K562 (cell line): ENCODE measurements around the gene OR51B2. TPM values are rescaled to one million over a fixed set of nuclear protein-coding genes. Genes with fewer than 3 reads are reported as not detected.

Experiments
- CREB1 ChIP-seq, 2 experiments: sonication (generic) in 1 of 2; formaldehyde crosslinking in 1 of 2; IDR thresholded peaks; 2 replicates each; pipeline versions ENCODE4 v1.6.1 to v1.8.0; 2012 to 2022; ENCODE audit warnings: inconsistent platforms in 1 of 2, mild to moderate bottlenecking in 1 of 2, missing genetic modification reagents in 1 of 2, moderate library complexity in 1 of 2
- DEAF1 ChIP-seq: fragments of 450-650 bp; formaldehyde crosslinking; IDR thresholded peaks from 2 replicates; pipeline ENCODE4 v1.4.0; 2020; ENCODE audit warnings: mild to moderate bottlenecking, moderate library complexity
- FOXM1 ChIP-seq, 2 experiments: fragments of 450-650 bp in 1 of 2; sonication (generic) in 1 of 2; formaldehyde crosslinking in 1 of 2; IDR thresholded peaks; 2 replicates each; pipeline versions ENCODE4 v1.6.1 to v1.9.0; 2017 to 2022; ENCODE audit warnings: low read depth in 2 of 2, mild to moderate bottlenecking in 2 of 2, missing genetic modification reagents in 1 of 2, moderate library complexity in 1 of 2
- HDAC1 ChIP-seq, 2 experiments: fragments of 450-650 bp; IDR thresholded peaks; 2 replicates each; pipeline ENCODE4 v1.6.1; 2016 to 2017; ENCODE audit warnings: inconsistent platforms in 1 of 2, mild to moderate bottlenecking in 1 of 2, moderate library complexity in 1 of 2
- HDAC3 ChIP-seq: fragments of 450-650 bp; IDR thresholded peaks from 2 replicates; pipeline ENCODE4 v1.6.1; 2018; ENCODE audit warnings: borderline replicate concordance, mild to moderate bottlenecking, moderate library complexity; ENCODE audit not compliant: partially characterized antibody
- NR4A1 ChIP-seq, 2 experiments: fragments of 250-450 bp in 1 of 2; fragments of 450-650 bp in 1 of 2; sonication (Bioruptor Pico) in 1 of 2; IDR thresholded peaks; 2 replicates each; pipeline versions ENCODE4 v1.4.0 to v1.6.1; 2016 to 2020; ENCODE audit warnings: mild to moderate bottlenecking in 2 of 2, missing compliant biosample characterization in 1 of 2, missing genetic modification characterization in 1 of 2, moderate library complexity in 1 of 2
- RBM25 ChIP-seq: fragments of 200-400 bp; formaldehyde crosslinking; IDR thresholded peaks from 2 replicates; pipeline ENCODE4 v1.6.1; 2018; ENCODE audit warnings: low read length, low read depth, moderate library complexity; ENCODE audit not compliant: severe bottlenecking
- THRAP3 ChIP-seq: fragments of 450-650 bp; IDR thresholded peaks from 2 replicates; pipeline ENCODE4 v1.6.1; 2016; ENCODE audit warnings: mild to moderate bottlenecking, inconsistent platforms, borderline replicate concordance
- polyA plus RNA-seq, 8 experiments: library from polyadenylated mRNA; depleted of rRNA in 4 of 8; stranded (reverse) in 5 of 8; unstranded in 3 of 8; fragments of >200 nt; fragmentation: Nextera tagmentation in 2 of 8; fragmentation: Illumina TruSeq in 1 of 8; extraction: Ambion mirVana in 2 of 8; extraction: Trizol in 1 of 8; gene quantifications; 2 replicates each; pipeline versions ENCODE4 v1.2.1 to v1.2.3, GENCODE V29; 2011 to 2014; ENCODE audit warnings: inconsistent platforms in 1 of 8, missing spikeins in 1 of 8
- total RNA-seq, 7 experiments: library from RNA; depleted of rRNA in 6 of 7; stranded (reverse); fragments of >200 nt in 6 of 7; fragmentation: Illumina TruSeq in 2 of 7; extraction: Trizol in 2 of 7; gene quantifications; 2 replicates each; pipeline versions ENCODE4 v1.2.1 to v1.2.3, GENCODE V29; 2011 to 2021; ENCODE audit warnings: low replicate concordance in 1 of 7
- TF ChIP-seq, protein P1 (sequence below), 2 experiments: fragments of 200-800 bp in 1 of 2; sonication (Bioruptor generic) in 1 of 2; sonication (generic) in 1 of 2; formaldehyde crosslinking in 1 of 2; IDR thresholded peaks in 1 of 2; conservative IDR thresholded peaks in 1 of 2; 2 replicates each; pipeline versions ENCODE4 v1.5.0 to v1.6.1; 2016 to 2020; ENCODE audit warnings: missing compliant biosample characterization in 1 of 2, missing genetic modification characterization in 1 of 2, missing genetic modification reagents in 1 of 2
- TF ChIP-seq, protein P2 (sequence below), 2 experiments: fragments of 450-650 bp in 1 of 2; IDR thresholded peaks; 2 replicates each; pipeline ENCODE4 v1.6.1; 2011 to 2017; ENCODE audit warnings: low read depth in 2 of 2, antibody characterized with exemption in 1 of 2, borderline replicate concordance in 1 of 2, low read length in 1 of 2, mild to moderate bottlenecking in 1 of 2, mixed read lengths in 1 of 2; ENCODE audit not compliant: control insufficient read depth in 1 of 2
- TF ChIP-seq, protein P3 (sequence below): fragments of 450-650 bp; IDR thresholded peaks from 2 replicates; pipeline ENCODE4 v1.6.1; 2017; ENCODE audit warnings: antibody characterized with exemption, mild to moderate bottlenecking

The OR51B2 gene
- total and polyA plus RNA-seq, 9 of the 15 experiments (the other 6 are each of a cell fraction or from before 2014, with no cell fraction given) = 0.38 to 6.6 (median 4.0) TPM

DNA sequence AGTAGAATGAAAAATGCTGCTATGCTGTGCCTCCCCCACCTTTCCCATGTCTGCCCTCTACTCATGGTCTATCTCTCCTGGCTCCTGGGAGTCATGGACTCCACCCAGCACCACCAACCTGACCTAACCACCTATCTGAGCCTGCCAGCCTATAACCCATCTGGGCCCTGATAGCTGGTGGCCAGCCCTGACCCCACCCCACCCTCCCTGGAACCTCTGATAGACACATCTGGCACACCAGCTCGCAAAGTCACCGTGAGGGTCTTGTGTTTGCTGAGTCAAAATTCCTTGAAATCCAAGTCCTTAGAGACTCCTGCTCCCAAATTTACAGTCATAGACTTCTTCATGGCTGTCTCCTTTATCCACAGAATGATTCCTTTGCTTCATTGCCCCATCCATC, 39.5 kb downstream of the OR51B2 start (continued):
- TF ChIP-seq, protein P1, sequence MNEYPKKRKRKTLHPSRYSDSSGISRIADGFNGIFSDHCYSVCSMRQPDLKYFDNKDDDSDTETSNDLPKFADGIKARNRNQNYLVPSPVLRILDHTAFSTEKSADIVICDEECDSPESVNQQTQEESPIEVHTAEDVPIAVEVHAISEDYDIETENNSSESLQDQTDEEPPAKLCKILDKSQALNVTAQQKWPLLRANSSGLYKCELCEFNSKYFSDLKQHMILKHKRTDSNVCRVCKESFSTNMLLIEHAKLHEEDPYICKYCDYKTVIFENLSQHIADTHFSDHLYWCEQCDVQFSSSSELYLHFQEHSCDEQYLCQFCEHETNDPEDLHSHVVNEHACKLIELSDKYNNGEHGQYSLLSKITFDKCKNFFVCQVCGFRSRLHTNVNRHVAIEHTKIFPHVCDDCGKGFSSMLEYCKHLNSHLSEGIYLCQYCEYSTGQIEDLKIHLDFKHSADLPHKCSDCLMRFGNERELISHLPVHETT (CRISPR knock-in tag; conservative IDR thresholded peaks at IDR 0.05 in 1 of 2, IDR thresholded peaks at IDR 0.05 in 1 of 2) = peak in 1 of 2 experiments; percentile 33; a peak in 1 of 4 replicates
- no peak for TF ChIP-seq RBM25
- 0 out of 4 replicates have a peak, but pooled peaks of 1 of the 2 experiments have one; percentile 7 for TF ChIP-seq HDAC1 (IDR thresholded peaks at IDR 0.05)
- TF ChIP-seq, protein P2, sequence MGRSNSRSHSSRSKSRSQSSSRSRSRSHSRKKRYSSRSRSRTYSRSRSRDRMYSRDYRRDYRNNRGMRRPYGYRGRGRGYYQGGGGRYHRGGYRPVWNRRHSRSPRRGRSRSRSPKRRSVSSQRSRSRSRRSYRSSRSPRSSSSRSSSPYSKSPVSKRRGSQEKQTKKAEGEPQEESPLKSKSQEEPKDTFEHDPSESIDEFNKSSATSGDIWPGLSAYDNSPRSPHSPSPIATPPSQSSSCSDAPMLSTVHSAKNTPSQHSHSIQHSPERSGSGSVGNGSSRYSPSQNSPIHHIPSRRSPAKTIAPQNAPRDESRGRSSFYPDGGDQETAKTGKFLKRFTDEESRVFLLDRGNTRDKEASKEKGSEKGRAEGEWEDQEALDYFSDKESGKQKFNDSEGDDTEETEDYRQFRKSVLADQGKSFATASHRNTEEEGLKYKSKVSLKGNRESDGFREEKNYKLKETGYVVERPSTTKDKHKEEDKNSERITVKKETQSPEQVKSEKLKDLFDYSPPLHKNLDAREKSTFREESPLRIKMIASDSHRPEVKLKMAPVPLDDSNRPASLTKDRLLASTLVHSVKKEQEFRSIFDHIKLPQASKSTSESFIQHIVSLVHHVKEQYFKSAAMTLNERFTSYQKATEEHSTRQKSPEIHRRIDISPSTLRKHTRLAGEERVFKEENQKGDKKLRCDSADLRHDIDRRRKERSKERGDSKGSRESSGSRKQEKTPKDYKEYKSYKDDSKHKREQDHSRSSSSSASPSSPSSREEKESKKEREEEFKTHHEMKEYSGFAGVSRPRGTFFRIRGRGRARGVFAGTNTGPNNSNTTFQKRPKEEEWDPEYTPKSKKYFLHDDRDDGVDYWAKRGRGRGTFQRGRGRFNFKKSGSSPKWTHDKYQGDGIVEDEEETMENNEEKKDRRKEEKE (IDR thresholded peaks at IDR 0.05; ENCODE audit: borderline replicate concordance in 1 of 2, control insufficient read depth in 1 of 2, low read depth in 2 of 2, low read length in 1 of 2) = 0 out of 4 replicates have a peak, but pooled peaks of 1 of the 2 experiments have one; percentile 64
- no peak for TF ChIP-seq THRAP3
- no peak for TF ChIP-seq DEAF1 (CRISPR knock-in tag)
- TF ChIP-seq, protein P3, sequence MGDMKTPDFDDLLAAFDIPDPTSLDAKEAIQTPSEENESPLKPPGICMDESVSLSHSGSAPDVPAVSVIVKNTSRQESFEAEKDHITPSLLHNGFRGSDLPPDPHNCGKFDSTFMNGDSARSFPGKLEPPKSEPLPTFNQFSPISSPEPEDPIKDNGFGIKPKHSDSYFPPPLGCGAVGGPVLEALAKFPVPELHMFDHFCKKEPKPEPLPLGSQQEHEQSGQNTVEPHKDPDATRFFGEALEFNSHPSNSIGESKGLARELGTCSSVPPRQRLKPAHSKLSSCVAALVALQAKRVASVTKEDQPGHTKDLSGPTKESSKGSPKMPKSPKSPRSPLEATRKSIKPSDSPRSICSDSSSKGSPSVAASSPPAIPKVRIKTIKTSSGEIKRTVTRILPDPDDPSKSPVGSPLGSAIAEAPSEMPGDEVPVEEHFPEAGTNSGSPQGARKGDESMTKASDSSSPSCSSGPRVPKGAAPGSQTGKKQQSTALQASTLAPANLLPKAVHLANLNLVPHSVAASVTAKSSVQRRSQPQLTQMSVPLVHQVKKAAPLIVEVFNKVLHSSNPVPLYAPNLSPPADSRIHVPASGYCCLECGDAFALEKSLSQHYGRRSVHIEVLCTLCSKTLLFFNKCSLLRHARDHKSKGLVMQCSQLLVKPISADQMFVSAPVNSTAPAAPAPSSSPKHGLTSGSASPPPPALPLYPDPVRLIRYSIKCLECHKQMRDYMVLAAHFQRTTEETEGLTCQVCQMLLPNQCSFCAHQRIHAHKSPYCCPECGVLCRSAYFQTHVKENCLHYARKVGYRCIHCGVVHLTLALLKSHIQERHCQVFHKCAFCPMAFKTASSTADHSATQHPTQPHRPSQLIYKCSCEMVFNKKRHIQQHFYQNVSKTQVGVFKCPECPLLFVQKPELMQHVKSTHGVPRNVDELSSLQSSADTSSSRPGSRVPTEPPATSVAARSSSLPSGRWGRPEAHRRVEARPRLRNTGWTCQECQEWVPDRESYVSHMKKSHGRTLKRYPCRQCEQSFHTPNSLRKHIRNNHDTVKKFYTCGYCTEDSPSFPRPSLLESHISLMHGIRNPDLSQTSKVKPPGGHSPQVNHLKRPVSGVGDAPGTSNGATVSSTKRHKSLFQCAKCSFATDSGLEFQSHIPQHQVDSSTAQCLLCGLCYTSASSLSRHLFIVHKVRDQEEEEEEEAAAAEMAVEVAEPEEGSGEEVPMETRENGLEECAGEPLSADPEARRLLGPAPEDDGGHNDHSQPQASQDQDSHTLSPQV = peak; percentile 91
- peak; percentile 67; the same call in 1 of the 2 replicates for TF ChIP-seq FOXM1 (IDR thresholded peaks at IDR 0.05; ENCODE audit: low read depth)
- TF ChIP-seq FOXM1 (CRISPR knock-in tag; IDR thresholded peaks at IDR 0.05; ENCODE audit: low read depth) = no peak
- 0 out of 2 replicates have a peak, but pooled peaks have one; percentile 22 for TF ChIP-seq NR4A1 (CRISPR knock-in tag; IDR thresholded peaks at IDR 0.05)
- 0 out of 2 replicates have a peak, but pooled peaks have one; percentile 46 for TF ChIP-seq NR4A1 (tag; IDR thresholded peaks at IDR 0.05)
- peak; percentile 49; the same call in 1 of the 2 replicates for TF ChIP-seq CREB1 (IDR thresholded peaks at IDR 0.05)
- TF ChIP-seq CREB1 (CRISPR knock-in tag; IDR thresholded peaks at IDR 0.05) = no peak
- TF ChIP-seq HDAC3 = peak; percentile 52
